Glutamatergic neuron (in vitro differentiated cells): Measurements from ENCODE around the gene ZNF138. TPM values are rescaled to one million over a fixed set of nuclear protein-coding genes. Genes with fewer than 3 reads are reported as not detected.
"Not testable (repeated sequence)": the region's sequence is repeated elsewhere in the genome, so short reads cannot be mapped to it uniquely, and the experiment has no call there.

Source experiments
- DNase-seq: peaks from one replicate; pipeline ENCODE4 v3.0.0; 2022
- H3K27ac Mint-ChIP-seq: one replicate; pipeline ENCODE4 v1.8.0; 2020; ENCODE audit warnings: mild to moderate bottlenecking, mixed read lengths, inconsistent platforms; ENCODE audit not compliant: unreplicated experiment
- H3K27me3 Mint-ChIP-seq: one replicate; pipeline ENCODE4 v1.8.0; 2020; ENCODE audit warnings: mild to moderate bottlenecking, moderate library complexity, mixed read lengths, inconsistent platforms; ENCODE audit not compliant: unreplicated experiment
- H3K36me3 Mint-ChIP-seq: one replicate; pipeline ENCODE4 v1.8.0; 2020; ENCODE audit warnings: mild to moderate bottlenecking, mixed read lengths, inconsistent platforms; ENCODE audit not compliant: unreplicated experiment
- H3K4me1 Mint-ChIP-seq: one replicate; pipeline ENCODE4 v1.8.0; 2020; ENCODE audit warnings: mild to moderate bottlenecking, low read depth, mixed read lengths, inconsistent platforms; ENCODE audit not compliant: unreplicated experiment
- H3K4me3 Mint-ChIP-seq: one replicate; pipeline ENCODE4 v1.8.0; 2020; ENCODE audit warnings: mild to moderate bottlenecking, mixed read lengths, inconsistent platforms; ENCODE audit not compliant: unreplicated experiment
- H3K9me3 Mint-ChIP-seq: one replicate; pipeline ENCODE4 v1.8.0; 2020; ENCODE audit warnings: mild to moderate bottlenecking, moderate library complexity, mixed read lengths, inconsistent platforms; ENCODE audit not compliant: unreplicated experiment
- CTCF ChIP-seq: fragments of 200-600 bp; sonication (generic); IDR thresholded peaks from one replicate; pipeline ENCODE4 v1.5.0; 2021; ENCODE audit not compliant: partially characterized antibody, unreplicated experiment
- total RNA-seq: library from RNA; stranded (reverse); fragmentation: NEBNext Ultra II Directional; extraction: Animal tissue kit (Norgen Biotek cat#: 25700); gene quantifications from one replicate; pipeline ENCODE4 v1.2.1, GENCODE V29; 2021; ENCODE audit not compliant: unreplicated experiment

The ZNF138 gene
- total RNA-seq, 1 donor from 2014 or later = 31.7 TPM

- Mint-ChIP-seq H3K4me1 (no peaks in the 10 kb centered on the region), H3K9me3 (no peaks in the 10 kb centered on the region), H3K27me3 (no peaks in the 10 kb centered on the region), H3K4me3 (no peak overlapping the region), H3K36me3 (no peaks in the 10 kb centered on the region), H3K27ac (no peak overlapping the region)
- DNase-seq = no peak
- no peak for TF ChIP-seq CTCF
Measured at GRCh38 chr7:64854969-64855368, 60.7 kb downstream of the ZNF138 start.

- Mint-ChIP-seq H3K4me3 (no peak overlapping the region), H3K27me3 (no peaks in the 10 kb centered on the region), H3K36me3 (no peaks in the 10 kb centered on the region), H3K4me1 (no peaks in the 10 kb centered on the region), H3K27ac (no peak overlapping the region), H3K9me3 (peaks cover 4% of the 10 kb centered on the region)
- TF ChIP-seq CTCF = no peak
- DNase-seq = no peak
Measured at GRCh38 chr7:64863021-64863420, 68.8 kb downstream of the ZNF138 start.

GRCh38 chr7:64863530-64863929 is 69.3 kb downstream of the ZNF138 start:
- not testable (repeated sequence) for H3K36me3 Mint-ChIP-seq, H3K27ac Mint-ChIP-seq, H3K4me3 Mint-ChIP-seq, H3K9me3 Mint-ChIP-seq, H3K4me1 Mint-ChIP-seq, DNase-seq, H3K27me3 Mint-ChIP-seq

- no peak for TF ChIP-seq CTCF
- DNase-seq = no peak
- Mint-ChIP-seq H3K4me3 (no peak overlapping the region), H3K36me3 (no peaks in the 10 kb centered on the region), H3K4me1 (no peaks in the 10 kb centered on the region), H3K27me3 (peaks cover under 1% of the 10 kb centered on the region), H3K27ac (no peak overlapping the region), H3K9me3 (peaks cover 4% of the 10 kb centered on the region)
Measured at GRCh38 chr7:64863969-64864368, 69.7 kb downstream of the ZNF138 start.

- Mint-ChIP-seq H3K27ac (no peak overlapping the region), H3K4me3 (no peak overlapping the region), H3K4me1 (no peaks in the 10 kb centered on the region), H3K9me3 (peaks cover 12% of the 10 kb centered on the region), H3K36me3 (peaks cover 3% of the 10 kb centered on the region), H3K27me3 (peaks cover 5% of the 10 kb centered on the region)
- no peak for TF ChIP-seq CTCF
- DNase-seq = no peak
Measured at GRCh38 chr7:64867863-64868440, 73.7 kb downstream of the ZNF138 start.
